HepG2 (cell line): ENCODE data around the gene MRPL51. TPM values are rescaled to one million over a fixed set of nuclear protein-coding genes. Genes with fewer than 3 reads are reported as not detected.

Experiments used
- ATAC-seq: fragments of 200-7000 bp; cut with Tn5 transposase; 3 replicates; pipeline ENCODE4 v1.9.1; 2020; ENCODE audit warnings: mild to moderate bottlenecking, moderate library complexity
- BruUV-seq: library from RNA; stranded (reverse); fragments of 400-500 nt; replicated peaks from 2 replicates; lab custom pipeline; 2021; lab: Mats Ljungman, UMichigan
- CTCF ChIA-PET: fragments of 300-600 bp; formaldehyde crosslinking; extraction: SDS; loops from one replicate; lab custom pipeline; 2021; ENCODE audit warnings: low total read pairs, inconsistent platforms, low intra/inter-chr PET ratio; lab: Yijun Ruan, JAX
- POLR2A ChIA-PET: fragments of 350-600 bp; sonication (Branson Sonifier 250); formaldehyde crosslinking; loops from one replicate; lab custom pipeline; 2020; ENCODE audit warnings: antibody characterized with exemption, inconsistent platforms; lab: Yijun Ruan, JAX
- DNase-seq: peaks from one replicate; pipeline ENCODE4 v3.0.0-alpha.2; 2015; ENCODE audit warnings: low spot score
- FAIRE-seq: peaks from 3 replicates; lab custom pipeline; 2011; peaks lifted over from hg19 to GRCh38; lab: Jason Lieb, UNC
- H2AFZ ChIP-seq: one replicate; pipeline ENCODE4 v1.6.1; 2011; ENCODE audit warnings: low read length, inconsistent platforms
- H3K27ac ChIP-seq: fragments of 300-600 bp; 3 replicates; pipeline ENCODE4 v1.8.0; 2011; ENCODE audit warnings: mixed run types, mild to moderate bottlenecking, mixed read lengths, low read length, inconsistent platforms; ENCODE audit not compliant: insufficient read depth; ENCODE audit errors: extremely low read length
- H3K27me3 ChIP-seq, 2 experiments: fragments of 200-600 bp in 1 of 2; 2 replicates in 1 of 2; 3 replicates in 1 of 2; pipeline versions ENCODE4 v1.6.0 to v1.8.0; 2011; ENCODE audit warnings: low read length in 2 of 2, mild to moderate bottlenecking in 2 of 2, moderate library complexity in 2 of 2, inconsistent platforms in 1 of 2; ENCODE audit not compliant: insufficient read depth in 2 of 2, control insufficient read depth in 1 of 2
- H3K36me3 ChIP-seq, 2 experiments: fragments of 200-600 bp in 1 of 2; replicated peaks in 1 of 2; 2 replicates in 1 of 2; 3 replicates in 1 of 2; pipeline versions ENCODE4 v1.5.1 to v1.8.0; 2011; ENCODE audit warnings: low read length in 2 of 2, inconsistent platforms in 1 of 2; ENCODE audit not compliant: insufficient read depth in 2 of 2, control insufficient read depth in 1 of 2
- H3K4me1 ChIP-seq: 2 replicates; pipeline ENCODE4 v1.5.1; 2012; ENCODE audit warnings: low read length, inconsistent platforms; ENCODE audit not compliant: insufficient read depth
- H3K4me2 ChIP-seq: 2 replicates; pipeline ENCODE4 v1.6.0; 2011; ENCODE audit warnings: low read depth, low read length, inconsistent platforms
- H3K4me3 ChIP-seq, 3 experiments: fragments of 200-600 bp in 1 of 3; sonication (generic), shearing (Covaris generic) in 1 of 3; replicated peaks in 1 of 3; 2 replicates each; pipeline ENCODE4 v1.5.1; 2011 to 2016; ENCODE audit warnings: low read length in 3 of 3, inconsistent platforms in 2 of 3, low read depth in 2 of 3, mild to moderate bottlenecking in 2 of 3, control low read depth in 1 of 3, mixed read lengths in 1 of 3; ENCODE audit not compliant: insufficient read depth in 1 of 3
- H3K79me2 ChIP-seq: one replicate; pipeline ENCODE4 v1.6.1; 2011; ENCODE audit warnings: low read length, inconsistent platforms; ENCODE audit not compliant: insufficient read depth
- H3K9ac ChIP-seq: 2 replicates; pipeline ENCODE4 v1.6.0; 2011; ENCODE audit warnings: mild to moderate bottlenecking, low read depth, low read length, inconsistent platforms; ENCODE audit not compliant: insufficient read depth
- H3K9me3 ChIP-seq: 2 replicates; pipeline ENCODE4 v1.5.1; 2012; ENCODE audit warnings: mild to moderate bottlenecking, low read length
- H4K20me1 ChIP-seq: 2 replicates; pipeline ENCODE4 v1.6.0; 2011; ENCODE audit warnings: inconsistent platforms, mild to moderate bottlenecking, low read length, moderate library complexity; ENCODE audit not compliant: insufficient read depth
- HDAC2 ChIP-seq: sonication (generic); formaldehyde crosslinking; IDR thresholded peaks from 2 replicates; pipeline ENCODE4 v1.4.0; 2020; ENCODE audit warnings: missing genetic modification reagents
- HNF4G ChIP-seq, 2 experiments: sonication (generic) in 1 of 2; formaldehyde crosslinking in 1 of 2; IDR thresholded peaks; 2 replicates each; pipeline versions ENCODE4 v1.4.0 to v1.6.1; 2011 to 2020; ENCODE audit warnings: borderline replicate concordance in 2 of 2, low read depth in 2 of 2, mild to moderate bottlenecking in 2 of 2, low read length in 1 of 2, missing genetic modification reagents in 1 of 2, moderate library complexity in 1 of 2
- HNRNPLL ChIP-seq: fragments of 200-400 bp; formaldehyde crosslinking; IDR thresholded peaks from 2 replicates; pipeline ENCODE4 v1.6.1; 2017; ENCODE audit warnings: mild to moderate bottlenecking, low read depth, low read length; ENCODE audit not compliant: poor library complexity, severe bottlenecking
- KLF13 ChIP-seq: sonication (generic); formaldehyde crosslinking; IDR thresholded peaks from 2 replicates; pipeline ENCODE4 v1.4.0; 2020; ENCODE audit warnings: mild to moderate bottlenecking, missing genetic modification reagents
- NAIF1 ChIP-seq: sonication (generic); formaldehyde crosslinking; IDR thresholded peaks from 2 replicates; pipeline ENCODE4 v1.5.0; 2020; ENCODE audit warnings: mild to moderate bottlenecking, missing genetic modification reagents, borderline replicate concordance
- NFKBIZ ChIP-seq: IDR thresholded peaks from 2 replicates; pipeline ENCODE4 v1.6.1; 2018; ENCODE audit warnings: missing genetic modification reagents, missing compliant biosample characterization
- POGZ ChIP-seq: sonication (generic); formaldehyde crosslinking; IDR thresholded peaks from 2 replicates; pipeline ENCODE4 v1.4.0; 2020; ENCODE audit warnings: mild to moderate bottlenecking, missing genetic modification reagents
- PPARG ChIP-seq: conservative IDR thresholded peaks from 2 replicates; pipeline ENCODE4 v1.6.1; 2016; ENCODE audit warnings: missing biosample characterization, missing genetic modification reagents
- PTBP1 ChIP-seq: fragments of 200-400 bp; formaldehyde crosslinking; IDR thresholded peaks from 2 replicates; pipeline ENCODE4 v1.6.1; 2018; ENCODE audit warnings: low read length, low read depth; ENCODE audit not compliant: poor library complexity, severe bottlenecking
- SALL2 ChIP-seq: sonication (generic); formaldehyde crosslinking; IDR thresholded peaks from 2 replicates; pipeline ENCODE4 v1.8.1; 2023; ENCODE audit warnings: mild to moderate bottlenecking, missing genetic modification reagents, inconsistent platforms
- ZNF263 ChIP-seq: sonication (generic); formaldehyde crosslinking; IDR thresholded peaks from 2 replicates; pipeline ENCODE4 v1.4.0; 2020; ENCODE audit warnings: missing genetic modification reagents
- ZNF607 ChIP-seq: sonication (generic); formaldehyde crosslinking; IDR thresholded peaks from 2 replicates; pipeline ENCODE4 v1.5.1; 2020; ENCODE audit warnings: missing genetic modification reagents, mild to moderate bottlenecking, borderline replicate concordance
- ZSCAN21 ChIP-seq: sonication (generic); formaldehyde crosslinking; IDR thresholded peaks from 2 replicates; pipeline ENCODE4 v1.8.0; 2022; ENCODE audit warnings: mild to moderate bottlenecking, missing genetic modification reagents, moderate library complexity, borderline replicate concordance
- ZSCAN29 ChIP-seq: sonication (generic); formaldehyde crosslinking; conservative IDR thresholded peaks from 2 replicates; pipeline ENCODE4 v1.4.0; 2020; ENCODE audit warnings: mild to moderate bottlenecking, missing genetic modification reagents
- WGBS: methylation state at CpG from one replicate; pipeline ENCODE4 v1.1.6; 2017; ENCODE audit warnings: low lambda C conversion rate; 5-methylcytosine and 5-hydroxymethylcytosine counted together
- in situ Hi-C: cut with HindIII; loops from 2 replicates; pipeline ENCODE4 v1.10.0; 2017; ENCODE audit warnings: low pct_unique_long_range_greater_than_20kb; ENCODE audit not compliant: extremely low pct_ligation_motif_present
- intact Hi-C: fragments of 100-400 bp; cut with micrococcal nuclease; formaldehyde crosslinking; loops from one replicate; pipeline ENCODE4 v1.10.0; 2022; ENCODE audit not compliant: unreplicated experiment
- polyA plus RNA-seq, 8 experiments: library from polyadenylated mRNA; depleted of rRNA in 3 of 8; stranded (reverse) in 7 of 8; unstranded in 1 of 8; fragments of >200 nt; fragmentation: Illumina TruSeq in 4 of 8; extraction: Trizol in 4 of 8; gene quantifications; 2 replicates each; pipeline versions ENCODE4 v1.2.1 to v1.2.3, GENCODE V29; 2011 to 2016; ENCODE audit warnings: low read depth in 4 of 8, missing spikeins in 1 of 8, mixed read lengths in 1 of 8; ENCODE audit not compliant: insufficient read depth in 1 of 8
- total RNA-seq, 5 experiments: library from RNA; depleted of rRNA; stranded (reverse); fragments of >200 nt; fragmentation: Illumina TruSeq; extraction: Trizol; gene quantifications; 2 replicates each; pipeline ENCODE4 v1.2.3, GENCODE V29; 2016; ENCODE audit warnings: low read depth in 1 of 5
- TF ChIP-seq, protein P1 (sequence below): sonication (generic); formaldehyde crosslinking; IDR thresholded peaks from 2 replicates; pipeline ENCODE4 v1.5.0; 2020; ENCODE audit warnings: mild to moderate bottlenecking, missing genetic modification reagents
- TF ChIP-seq, protein P2 (sequence below): sonication (generic); formaldehyde crosslinking; IDR thresholded peaks from 2 replicates; pipeline ENCODE4 v1.4.0; 2020; ENCODE audit warnings: missing genetic modification reagents

MRPL51 gene
- total and polyA plus RNA-seq, 2 of the 13 experiments (the other 11 are each of a cell fraction or from before 2014, with no cell fraction given), result 64.8 to 278 TPM

DNA sequence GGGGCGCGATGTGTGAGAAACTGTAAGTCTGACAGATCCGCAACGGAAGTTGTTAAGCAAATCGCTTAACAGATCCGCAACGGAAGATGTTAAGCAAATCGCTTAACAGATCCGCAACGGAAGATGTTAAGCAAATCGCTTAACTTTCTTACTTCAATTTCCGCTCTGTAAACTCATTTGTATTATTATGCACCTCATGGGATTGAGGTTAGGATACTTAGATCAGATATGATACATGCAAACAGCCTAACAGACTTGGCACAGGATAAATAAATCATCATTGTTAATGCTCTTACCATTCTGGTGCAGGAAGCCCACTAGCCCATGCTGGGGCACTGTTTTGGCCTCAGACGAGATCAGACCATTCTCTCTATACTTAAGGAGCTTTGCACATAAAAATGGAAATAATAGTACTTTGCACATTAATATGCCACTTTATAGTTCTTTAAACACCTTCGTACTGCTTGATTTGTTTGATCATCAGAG is 1.2 kb upstream of the MRPL51 start:
- TF ChIP-seq PTBP1, result no peak
- TF ChIP-seq, protein P1, sequence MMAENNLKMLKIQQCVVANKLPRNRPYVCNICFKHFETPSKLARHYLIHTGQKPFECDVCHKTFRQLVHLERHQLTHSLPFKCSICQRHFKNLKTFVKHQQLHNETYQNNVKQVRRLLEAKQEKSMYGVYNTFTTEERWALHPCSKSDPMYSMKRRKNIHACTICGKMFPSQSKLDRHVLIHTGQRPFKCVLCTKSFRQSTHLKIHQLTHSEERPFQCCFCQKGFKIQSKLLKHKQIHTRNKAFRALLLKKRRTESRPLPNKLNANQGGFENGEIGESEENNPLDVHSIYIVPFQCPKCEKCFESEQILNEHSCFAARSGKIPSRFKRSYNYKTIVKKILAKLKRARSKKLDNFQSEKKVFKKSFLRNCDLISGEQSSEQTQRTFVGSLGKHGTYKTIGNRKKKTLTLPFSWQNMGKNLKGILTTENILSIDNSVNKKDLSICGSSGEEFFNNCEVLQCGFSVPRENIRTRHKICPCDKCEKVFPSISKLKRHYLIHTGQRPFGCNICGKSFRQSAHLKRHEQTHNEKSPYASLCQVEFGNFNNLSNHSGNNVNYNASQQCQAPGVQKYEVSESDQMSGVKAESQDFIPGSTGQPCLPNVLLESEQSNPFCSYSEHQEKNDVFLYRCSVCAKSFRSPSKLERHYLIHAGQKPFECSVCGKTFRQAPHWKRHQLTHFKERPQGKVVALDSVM, result no peak
- no peak for TF ChIP-seq HNF4G (IDR thresholded peaks at IDR 0.05; ENCODE audit: borderline replicate concordance, low read depth, low read length)
- TF ChIP-seq HNF4G (CRISPR knock-in tag; IDR thresholded peaks at IDR 0.05; ENCODE audit: borderline replicate concordance, low read depth), result no peak
- TF ChIP-seq NFKBIZ (CRISPR knock-in tag), result no peak
- peak; percentile 1; the same call in 1 of the 2 replicates for TF ChIP-seq HDAC2 (CRISPR knock-in tag)
- 0 out of 2 replicates have a peak, but pooled peaks have one; percentile 2 for TF ChIP-seq ZNF607 (CRISPR knock-in tag)
- TF ChIP-seq PPARG (CRISPR knock-in tag), result 0 out of 2 replicates have a peak, but pooled peaks have one; percentile 24
- TF ChIP-seq SALL2, result no peak
- TF ChIP-seq NAIF1 (CRISPR knock-in tag), result peak; percentile 99
- 0 out of 2 replicates have a peak, but pooled peaks have one; percentile 7 for TF ChIP-seq POGZ (CRISPR knock-in tag)
- TF ChIP-seq KLF13, result no peak
- no peak for TF ChIP-seq ZSCAN21 (CRISPR knock-in tag)
- 0 out of 2 replicates have a peak, but pooled peaks have one; percentile 0 for TF ChIP-seq ZNF263 (CRISPR knock-in tag)
- no peak for TF ChIP-seq ZSCAN29 (CRISPR knock-in tag)
- peak; percentile 93 for TF ChIP-seq HNRNPLL
- TF ChIP-seq, protein P2, sequence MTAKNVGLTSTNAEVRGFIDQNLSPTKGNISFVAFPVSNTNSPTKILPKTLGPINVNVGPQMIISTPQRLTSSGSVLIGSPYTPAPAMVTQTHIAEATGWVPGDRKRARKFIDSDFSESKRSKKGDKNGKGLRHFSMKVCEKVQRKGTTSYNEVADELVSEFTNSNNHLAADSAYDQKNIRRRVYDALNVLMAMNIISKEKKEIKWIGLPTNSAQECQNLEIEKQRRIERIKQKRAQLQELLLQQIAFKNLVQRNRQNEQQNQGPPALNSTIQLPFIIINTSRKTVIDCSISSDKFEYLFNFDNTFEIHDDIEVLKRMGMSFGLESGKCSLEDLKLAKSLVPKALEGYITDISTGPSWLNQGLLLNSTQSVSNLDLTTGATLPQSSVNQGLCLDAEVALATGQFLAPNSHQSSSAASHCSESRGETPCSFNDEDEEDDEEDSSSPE (CRISPR knock-in tag), result no peak
- Histone ChIP-seq H2AFZ (no peak overlapping the region), H3K4me2 (peak overlapping the region; percentile 92), H3K9me3 (no peaks in the 10 kb centered on the region), H3K36me3 (peaks cover 4 to 42% of the 10 kb centered on the region in 2 experiments; a peak in 3 of 5 replicates), H3K79me2 (peaks cover 44% of the 10 kb centered on the region), H3K4me3 (peak overlapping the region; percentile 61 to 80 (median 67)), H3K4me1 (peaks cover 38% of the 10 kb centered on the region), H4K20me1 (peaks cover 7% of the 10 kb centered on the region), H3K27me3 (no peaks in the 10 kb centered on the region; a peak in 1 of 5 replicates), H3K27ac (peak overlapping the region; percentile 98), H3K9ac (peak overlapping the region; percentile 83)
- no peak for FAIRE-seq
- in situ Hi-C loops (no loop called here), intact Hi-C loops (loop anchor here (1.0 to 2.0 kb wide), 2 partner anchors 38 to 71 kb away; no protein-coding TSS in a partner anchor)
- 2% methylated on average over 14 of the region's 14 CpGs for WGBS
- no peak for ATAC-seq
- ChIA-PET CTCF (no interaction called here), POLR2A (interaction anchor here (2.1 kb wide), 2 partner anchors 23 to 40 kb away, joined by 7 to 11 read pairs; partner anchors contain the start of genes GAPDH and VAMP1)
- DNase-seq, result no peak
- TSS peak; percentile 81 for BruUV-seq
